OCI-LY3 (cell line): ENCODE measurements around the gene LAT.

ENCODE experiments used
- EZH2phosphoT487 ChIP-seq: fragments of 200-600 bp; shearing (Covaris generic); IDR thresholded peaks from 2 replicates; pipeline ENCODE4 v1.6.1; 2018; ENCODE audit warnings: antibody characterized with exemption, mixed run types, low read depth
- TF ChIP-seq, protein P1 (sequence below): fragments of 200-600, 300-600 bp; sonication (generic); IDR thresholded peaks from 2 replicates; pipeline ENCODE4 v1.5.1; 2014; ENCODE audit warnings: antibody characterized with exemption, low read length, low read depth

DNA sequence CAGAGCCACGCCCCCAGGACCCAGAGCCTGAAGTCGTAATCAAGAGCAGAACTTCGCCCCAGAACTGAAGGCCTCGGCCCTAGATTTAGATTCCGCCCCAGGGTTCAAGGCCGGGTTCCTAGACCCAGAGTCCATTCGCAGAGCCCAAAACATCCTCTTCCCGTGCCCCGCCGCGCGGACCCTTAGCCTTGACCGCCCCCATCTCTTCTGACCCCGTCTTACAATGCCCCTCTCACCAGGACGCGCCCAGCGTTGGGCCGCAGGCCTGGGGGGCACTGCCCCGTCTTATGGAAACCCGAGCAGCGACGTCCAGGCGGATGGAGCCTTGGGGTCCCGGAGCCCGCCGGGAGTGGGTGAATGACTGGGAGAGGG is 48.1 kb upstream of the LAT start:
- TF ChIP-seq, protein P1, sequence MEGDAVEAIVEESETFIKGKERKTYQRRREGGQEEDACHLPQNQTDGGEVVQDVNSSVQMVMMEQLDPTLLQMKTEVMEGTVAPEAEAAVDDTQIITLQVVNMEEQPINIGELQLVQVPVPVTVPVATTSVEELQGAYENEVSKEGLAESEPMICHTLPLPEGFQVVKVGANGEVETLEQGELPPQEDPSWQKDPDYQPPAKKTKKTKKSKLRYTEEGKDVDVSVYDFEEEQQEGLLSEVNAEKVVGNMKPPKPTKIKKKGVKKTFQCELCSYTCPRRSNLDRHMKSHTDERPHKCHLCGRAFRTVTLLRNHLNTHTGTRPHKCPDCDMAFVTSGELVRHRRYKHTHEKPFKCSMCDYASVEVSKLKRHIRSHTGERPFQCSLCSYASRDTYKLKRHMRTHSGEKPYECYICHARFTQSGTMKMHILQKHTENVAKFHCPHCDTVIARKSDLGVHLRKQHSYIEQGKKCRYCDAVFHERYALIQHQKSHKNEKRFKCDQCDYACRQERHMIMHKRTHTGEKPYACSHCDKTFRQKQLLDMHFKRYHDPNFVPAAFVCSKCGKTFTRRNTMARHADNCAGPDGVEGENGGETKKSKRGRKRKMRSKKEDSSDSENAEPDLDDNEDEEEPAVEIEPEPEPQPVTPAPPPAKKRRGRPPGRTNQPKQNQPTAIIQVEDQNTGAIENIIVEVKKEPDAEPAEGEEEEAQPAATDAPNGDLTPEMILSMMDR, result no peak
- TF ChIP-seq EZH2phosphoT487, result no peak
